ENCODE results near the gene CEP57L1. TPM values are rescaled to one million over a fixed set of nuclear protein-coding genes. Genes with fewer than 3 reads are reported as not detected.
"Not testable (repeated sequence)": the region's sequence is repeated elsewhere in the genome, so short reads cannot be mapped to it uniquely, and the experiment has no call there.

CEP57L1 gene
- polyA plus RNA-seq, 3 donors, result 3.4 to 5.2 (median 3.9) TPM

- no peaks in the 10 kb centered on the region for H3K4me1 ChIP-seq (ENCODE audit: control insufficient read depth in 1 of 2, insufficient read depth in 2 of 2, low read length in 2 of 2)
- H3K27me3 ChIP-seq (ENCODE audit: control insufficient read depth in 2 of 2, insufficient read depth in 2 of 2, low read length in 2 of 2), result no peaks in the 10 kb centered on the region
- H3K4me3 ChIP-seq (replicated peaks in 1 of 3; ENCODE audit: low read depth in 2 of 3, low read length in 3 of 3), result no peak overlapping the region
- TF ChIP-seq CTCF (IDR thresholded peaks at IDR 0.05), result no peak
- H3K4me1 Mint-ChIP-seq, result peaks cover 6% of the 10 kb centered on the region
- H3K27me3 Mint-ChIP-seq (ENCODE audit: low read depth in 3 of 3), result no peaks in the 10 kb centered on the region
- H3K79me2 ChIP-seq (ENCODE audit: insufficient read depth, low read length), result no peaks in the 10 kb centered on the region
- no peak overlapping the region for H3K27ac Mint-ChIP-seq
- no peak overlapping the region for H3K4me2 ChIP-seq (replicated peaks; ENCODE audit: extremely low read depth, low read length, poor library complexity, severe bottlenecking)
- H3K4me3 Mint-ChIP-seq, result no peak overlapping the region
- H3K9me3 ChIP-seq (replicated peaks in 1 of 2; ENCODE audit: control insufficient read depth in 1 of 2, insufficient read depth in 1 of 2, low read length in 2 of 2), result no peaks in the 10 kb centered on the region
- peaks cover 12 to 17% of the 10 kb centered on the region in 2 donors for H3K36me3 Mint-ChIP-seq
- H2AFZ ChIP-seq (ENCODE audit: insufficient read depth, low read depth, low read length, poor library complexity, severe bottlenecking), result no peak overlapping the region
- no peaks in the 10 kb centered on the region for H4K20me1 ChIP-seq (ENCODE audit: insufficient read depth, low read length)
- H3K9me3 Mint-ChIP-seq, result peaks cover 0 to 4% (median 1%) of the 10 kb centered on the region in 7 donors
- no peak for DNase-seq
- H3K36me3 ChIP-seq (replicated peaks in 1 of 2; ENCODE audit: control insufficient read depth in 1 of 2, insufficient read depth in 2 of 2, low read length in 2 of 2), result peaks cover 2 to 12% of the 10 kb centered on the region in 2 donors
- intact Hi-C loops (cut with micrococcal nuclease), result no loop called here
- H3K27ac ChIP-seq (ENCODE audit: low read depth in 1 of 2, low read length in 2 of 2), result no peak overlapping the region
- H3K9ac ChIP-seq (ENCODE audit: insufficient read depth, low read length, poor library complexity, severe bottlenecking), result no peak overlapping the region
Measured at GRCh38 chr6:109143191-109143590, 47.9 kb downstream of the CEP57L1 start.

GRCh38 chr6:109148251-109148650 lies 52.9 kb downstream of the CEP57L1 start:
- H3K4me1 ChIP-seq (ENCODE audit: control insufficient read depth in 1 of 2, insufficient read depth in 2 of 2, low read length in 2 of 2); H3K27ac Mint-ChIP-seq; H3K79me2 ChIP-seq (ENCODE audit: insufficient read depth, low read length); H3K9me3 Mint-ChIP-seq; intact Hi-C loops (cut with micrococcal nuclease); H3K27ac ChIP-seq (ENCODE audit: low read depth in 1 of 2, low read length in 2 of 2); H3K9me3 ChIP-seq (replicated peaks in 1 of 2; ENCODE audit: control insufficient read depth in 1 of 2, insufficient read depth in 1 of 2, low read length in 2 of 2); H3K36me3 ChIP-seq (replicated peaks in 1 of 2; ENCODE audit: control insufficient read depth in 1 of 2, insufficient read depth in 2 of 2, low read length in 2 of 2); H3K4me3 Mint-ChIP-seq; H3K27me3 Mint-ChIP-seq (ENCODE audit: low read depth in 3 of 3); H3K27me3 ChIP-seq (ENCODE audit: control insufficient read depth in 2 of 2, insufficient read depth in 2 of 2, low read length in 2 of 2); H3K4me3 ChIP-seq (replicated peaks in 1 of 3; ENCODE audit: low read depth in 2 of 3, low read length in 3 of 3); H2AFZ ChIP-seq (ENCODE audit: insufficient read depth, low read depth, low read length, poor library complexity, severe bottlenecking); H3K4me2 ChIP-seq (replicated peaks; ENCODE audit: extremely low read depth, low read length, poor library complexity, severe bottlenecking); H4K20me1 ChIP-seq (ENCODE audit: insufficient read depth, low read length); DNase-seq; H3K9ac ChIP-seq (ENCODE audit: insufficient read depth, low read length, poor library complexity, severe bottlenecking); H3K4me1 Mint-ChIP-seq: not testable (repeated sequence)
- no CpG with 5 or more reads among the region's 5 CpGs for WGBS (ENCODE audit: insufficient coverage)
- peaks cover 13 to 22% of the 10 kb centered on the region in 2 donors for H3K36me3 Mint-ChIP-seq

GRCh38 chr6:109148716-109149115 lies 53.4 kb downstream of the CEP57L1 start:
- H3K4me1 ChIP-seq (ENCODE audit: control insufficient read depth in 1 of 2, insufficient read depth in 2 of 2, low read length in 2 of 2); H3K27ac Mint-ChIP-seq; H3K4me2 ChIP-seq (replicated peaks; ENCODE audit: extremely low read depth, low read length, poor library complexity, severe bottlenecking); H4K20me1 ChIP-seq (ENCODE audit: insufficient read depth, low read length); H2AFZ ChIP-seq (ENCODE audit: insufficient read depth, low read depth, low read length, poor library complexity, severe bottlenecking); H3K27me3 Mint-ChIP-seq (ENCODE audit: low read depth in 3 of 3); DNase-seq; H3K4me3 Mint-ChIP-seq; H3K9me3 ChIP-seq (replicated peaks in 1 of 2; ENCODE audit: control insufficient read depth in 1 of 2, insufficient read depth in 1 of 2, low read length in 2 of 2); H3K27ac ChIP-seq (ENCODE audit: low read depth in 1 of 2, low read length in 2 of 2); H3K79me2 ChIP-seq (ENCODE audit: insufficient read depth, low read length); H3K9ac ChIP-seq (ENCODE audit: insufficient read depth, low read length, poor library complexity, severe bottlenecking); H3K9me3 Mint-ChIP-seq; H3K4me1 Mint-ChIP-seq; H3K4me3 ChIP-seq (replicated peaks in 1 of 3; ENCODE audit: low read depth in 2 of 3, low read length in 3 of 3); H3K36me3 ChIP-seq (replicated peaks in 1 of 2; ENCODE audit: control insufficient read depth in 1 of 2, insufficient read depth in 2 of 2, low read length in 2 of 2); intact Hi-C loops (cut with micrococcal nuclease); H3K27me3 ChIP-seq (ENCODE audit: control insufficient read depth in 2 of 2, insufficient read depth in 2 of 2, low read length in 2 of 2): not testable (repeated sequence)
- no CpG with 5 or more reads among the region's 1 CpG for WGBS (ENCODE audit: insufficient coverage)
- peaks cover 14 to 22% of the 10 kb centered on the region in 2 donors for H3K36me3 Mint-ChIP-seq

Data from CD14-positive monocyte (primary cell).